DLD1 (cell line): ENCODE measurements around the gene HPD.
"Not testable (repeated sequence)": the region's sequence is repeated elsewhere in the genome, so short reads cannot be mapped to it uniquely, and the experiment has no call there.

Source experiments
- in situ Hi-C: cut with HindIII; loops from 2 replicates; pipeline ENCODE4 v1.10.0; 2017; ENCODE audit warnings: low sequenced_read_pairs

Gene HPD

GRCh38 chr12:121858662-121859572 lies at the start of gene HPD:
Gene HPD (minus strand): TSS chr12:121858859. CDS start chr12:121858823, 36 bp downstream.
- in situ Hi-C loops: no loop called here

GRCh38 chr12:121905746-121906145 lies 47.1 kb upstream of the HPD start:
- in situ Hi-C loops: no loop called here

GRCh38 chr12:121903202-121903601 lies 44.5 kb upstream of the HPD start:
- in situ Hi-C loops: no loop called here

GRCh38 chr12:121899590-121899989 lies 40.9 kb upstream of the HPD start:
- in situ Hi-C loops: no loop called here

DNA sequence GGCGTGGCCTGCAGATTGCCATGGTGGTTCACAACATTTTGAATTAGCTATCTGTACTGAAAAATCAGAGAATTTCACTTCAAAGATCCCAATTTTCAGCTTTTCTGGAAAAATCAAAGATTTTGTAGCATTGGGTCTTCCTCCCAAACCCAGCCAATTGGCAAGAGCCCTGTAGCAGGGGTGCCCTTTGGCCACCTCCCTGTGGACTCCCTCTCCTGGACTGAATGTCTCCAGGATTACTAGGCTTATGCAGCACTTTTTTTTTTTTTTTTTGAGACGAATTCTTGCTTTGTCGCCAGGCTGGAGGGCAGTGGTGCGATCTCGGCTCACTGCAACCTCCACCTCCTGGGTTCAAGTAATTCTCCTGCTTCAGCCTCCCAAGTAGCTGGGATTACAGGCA lies 39.6 kb upstream of the HPD start:
- in situ Hi-C loops: no loop called here

DNA sequence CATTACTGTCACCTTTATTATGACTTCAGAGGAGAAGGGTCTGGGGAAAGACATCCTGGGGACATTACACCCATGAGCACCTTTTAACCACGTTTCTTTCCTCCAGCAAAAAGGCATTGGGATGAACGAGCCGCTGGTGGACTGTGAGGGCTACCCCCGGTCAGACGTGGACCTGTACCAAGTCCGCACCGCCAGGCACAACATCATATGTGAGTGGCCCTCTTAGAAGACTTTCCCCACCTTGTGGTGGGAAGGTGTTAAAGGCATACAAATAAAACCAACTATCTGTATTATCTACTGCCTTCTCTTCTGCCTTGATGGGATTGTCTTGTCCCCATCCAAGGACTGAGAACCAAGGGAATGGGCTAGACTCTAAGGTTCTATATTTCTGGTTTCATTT lies 36.0 kb upstream of the HPD start:
- in situ Hi-C loops: no loop called here

- in situ Hi-C loops: no loop called here
Measured at GRCh38 chr12:121893961-121894460, 35.4 kb upstream of the HPD start.

DNA sequence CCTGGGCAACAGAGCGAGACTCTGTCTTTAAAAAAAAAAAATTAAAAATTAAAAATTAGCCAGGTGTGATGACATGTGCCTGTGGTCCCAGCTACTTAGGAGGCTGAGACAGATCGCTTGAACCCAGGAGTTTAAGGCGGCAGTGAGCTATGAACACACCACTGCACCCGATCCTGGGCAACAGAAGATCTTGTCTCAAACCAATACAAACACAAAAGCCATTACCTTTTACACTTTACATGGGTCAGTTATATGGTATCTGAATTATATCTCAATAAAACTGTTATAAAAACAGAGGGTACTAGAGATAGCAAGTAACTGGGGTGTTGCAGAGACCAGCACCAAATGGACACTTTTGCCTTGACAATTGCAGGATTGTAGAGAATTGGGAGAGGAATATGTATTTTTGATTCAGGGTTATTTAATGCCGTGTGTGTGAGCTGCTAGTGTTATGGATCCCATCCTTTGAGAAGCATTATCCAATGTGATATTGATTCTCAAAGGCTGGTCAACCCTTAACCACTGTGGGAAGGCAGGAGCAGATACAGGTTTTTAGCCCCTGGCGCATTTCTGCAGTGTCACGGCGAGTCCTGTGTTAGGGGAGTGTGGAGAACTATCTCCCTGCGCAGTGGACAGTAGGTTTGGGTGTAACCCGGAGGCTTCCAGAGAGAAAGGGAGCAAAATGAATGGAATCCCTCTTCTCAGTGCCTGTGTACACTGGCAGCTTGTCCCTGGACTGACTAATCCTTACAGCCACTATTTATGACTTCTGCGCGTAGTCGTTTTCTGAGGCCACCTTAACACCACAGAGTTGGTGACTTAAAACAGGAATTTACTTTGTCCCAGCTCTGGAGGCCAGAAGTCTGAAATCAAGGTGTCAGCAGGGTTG lies 34.3 kb upstream of the HPD start:
- in situ Hi-C loops: no loop called here

GRCh38 chr12:121889661-121890060 lies 31.0 kb upstream of the HPD start:
- in situ Hi-C loops: not testable (repeated sequence)

GRCh38 chr12:121889274-121889624 lies 30.6 kb upstream of the HPD start:
- in situ Hi-C loops: no loop called here

DNA sequence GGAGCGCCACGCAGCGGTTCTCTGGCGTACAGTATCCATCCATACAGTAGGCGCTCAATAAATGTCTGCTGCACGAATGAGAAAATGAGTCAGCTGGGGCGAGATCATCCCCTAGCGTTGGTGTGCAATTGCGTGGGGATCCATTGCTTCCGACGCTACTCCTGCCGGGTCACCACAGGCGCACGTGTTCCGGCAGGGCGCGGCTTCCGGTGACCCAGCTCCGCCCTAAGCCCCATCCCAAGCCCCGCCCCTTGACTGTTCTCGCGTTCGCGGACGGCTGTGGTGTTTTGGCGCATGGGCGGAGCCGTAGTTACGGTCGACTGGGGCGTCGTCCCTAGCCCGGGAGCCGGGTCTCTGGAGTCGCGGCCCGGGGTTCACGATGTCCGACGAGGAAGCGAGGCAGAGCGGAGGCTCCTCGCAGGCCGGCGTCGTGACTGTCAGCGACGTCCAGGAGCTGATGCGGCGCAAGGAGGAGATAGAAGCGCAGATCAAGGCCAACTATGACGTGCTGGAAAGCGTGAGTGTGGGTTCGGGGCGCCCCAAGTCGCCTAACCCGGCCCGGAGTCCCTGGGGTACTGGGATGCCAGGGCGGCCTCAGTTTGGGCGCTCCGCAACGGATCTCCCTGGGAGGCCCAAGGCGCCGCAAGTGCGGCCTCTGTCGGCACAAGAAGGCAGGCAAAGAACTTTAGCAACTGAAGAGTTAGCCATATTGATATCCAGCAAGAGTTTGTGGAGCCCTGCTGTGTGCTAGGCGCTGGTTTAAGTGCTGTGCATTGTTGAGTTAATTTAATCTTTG lies 30.0 kb upstream of the HPD start, which contains the start of gene PSMD9:
TSS of gene PSMD9 (plus strand) at position 313 of the 796 bp plus-strand sequence. CDS start at position 380, 67 bp downstream.
- in situ Hi-C loops: no loop called here

- in situ Hi-C loops: no loop called here
Measured at GRCh38 chr12:121888083-121888477, 29.4 kb upstream of the HPD start.

- in situ Hi-C loops: not testable (repeated sequence)
Measured at GRCh38 chr12:121885129-121885528, 26.5 kb upstream of the HPD start.

- in situ Hi-C loops: no loop called here
Measured at GRCh38 chr12:121883315-121883660, 24.6 kb upstream of the HPD start.

GRCh38 chr12:121876080-121876447 lies 17.4 kb upstream of the HPD start:
- in situ Hi-C loops: not testable (repeated sequence)

DNA sequence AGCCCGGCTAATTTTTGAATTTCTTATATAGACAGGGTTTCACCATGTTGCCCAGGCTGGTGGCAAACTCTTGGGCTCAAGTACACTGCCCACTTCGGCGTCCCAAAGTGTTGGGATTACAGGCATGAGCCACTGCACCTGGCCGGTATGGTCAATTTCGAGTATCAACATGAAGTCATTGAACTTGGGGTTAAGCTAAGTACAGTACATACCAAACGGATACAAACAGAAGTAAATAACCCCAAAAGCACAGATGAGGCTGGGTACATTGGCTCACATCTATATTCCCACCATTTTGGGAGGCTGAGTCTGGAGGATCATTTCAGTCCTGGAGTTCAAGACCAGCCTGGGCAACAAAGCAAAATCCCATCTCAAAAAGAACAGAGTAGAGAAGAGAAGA lies 16.9 kb upstream of the HPD start:
- in situ Hi-C loops: no loop called here

- in situ Hi-C loops: no loop called here
Measured at GRCh38 chr12:121874071-121874470, 15.4 kb upstream of the HPD start.

DNA sequence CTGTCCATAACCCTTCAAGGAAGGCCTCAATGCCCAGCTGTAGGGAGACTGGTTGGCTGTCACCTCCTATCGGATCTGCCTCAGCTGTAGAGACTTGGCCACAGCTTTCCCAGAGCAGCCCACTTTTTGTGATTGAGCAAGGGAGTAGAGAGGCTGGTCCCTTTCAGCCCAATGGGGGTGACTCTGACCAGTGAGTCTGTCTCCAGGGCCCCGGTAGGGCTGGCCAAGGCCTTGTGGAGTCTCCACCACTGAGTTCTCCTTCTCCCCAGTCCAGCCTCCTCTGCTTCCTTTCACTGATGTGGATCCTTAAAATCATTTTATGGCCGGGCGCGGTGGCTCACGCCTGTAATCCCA lies 14.5 kb upstream of the HPD start:
- in situ Hi-C loops: no loop called here

- in situ Hi-C loops: no loop called here
Measured at GRCh38 chr12:121872546-121873215, 14.0 kb upstream of the HPD start.

- in situ Hi-C loops: no loop called here
Measured at GRCh38 chr12:121871467-121871866, 12.8 kb upstream of the HPD start.
